Osteocyte (in vitro differentiated cells): Measurements from ENCODE around the gene SFTPB. TPM values are rescaled to one million over a fixed set of nuclear protein-coding genes. Genes with fewer than 3 reads are reported as not detected.

ENCODE experiments used
- DNase-seq: peaks from one replicate; pipeline ENCODE4 v3.0.0; 2021; ENCODE audit warnings: mixed read lengths; ENCODE audit not compliant: unreplicated experiment; ENCODE audit errors: extremely low spot score
- H3K27ac Mint-ChIP-seq: one replicate; pipeline ENCODE4 v1.8.0; 2021; ENCODE audit warnings: mild to moderate bottlenecking, mixed read lengths; ENCODE audit not compliant: unreplicated experiment
- H3K27me3 Mint-ChIP-seq: one replicate; pipeline ENCODE4 v1.8.0; 2021; ENCODE audit warnings: mixed read lengths; ENCODE audit not compliant: unreplicated experiment
- H3K36me3 Mint-ChIP-seq: one replicate; pipeline ENCODE4 v1.8.0; 2021; ENCODE audit warnings: mixed read lengths; ENCODE audit not compliant: unreplicated experiment
- H3K4me1 Mint-ChIP-seq: one replicate; pipeline ENCODE4 v1.8.0; 2021; ENCODE audit warnings: mixed read lengths; ENCODE audit not compliant: unreplicated experiment
- H3K4me3 Mint-ChIP-seq: one replicate; pipeline ENCODE4 v1.8.0; 2021; ENCODE audit warnings: mild to moderate bottlenecking, moderate library complexity, mixed read lengths; ENCODE audit not compliant: unreplicated experiment
- H3K9me3 Mint-ChIP-seq: one replicate; pipeline ENCODE4 v1.8.0; 2021; ENCODE audit warnings: mixed read lengths; ENCODE audit not compliant: unreplicated experiment
- CTCF ChIP-seq: fragments of 200-600 bp; sonication (generic); IDR thresholded peaks from 2 replicates; pipeline ENCODE4 v1.5.0; 2021; ENCODE audit warnings: antibody characterized with exemption, mild to moderate bottlenecking, moderate library complexity
- total RNA-seq: library from RNA; stranded (reverse); gene quantifications from 2 replicates; pipeline ENCODE4 v1.2.1, GENCODE V29; 2021

The SFTPB gene
- total RNA-seq, 1 donor from 2014 or later, result not detected

GRCh38 chr2:85666435-85667316 is 1.3 kb downstream of the SFTPB start:
- no peak for DNase-seq
- Mint-ChIP-seq H3K9me3 (no peaks in the 10 kb centered on the region), H3K4me3 (no peak overlapping the region), H3K27ac (no peak overlapping the region), H3K4me1 (peaks cover 18% of the 10 kb centered on the region), H3K27me3 (peaks cover 9% of the 10 kb centered on the region), H3K36me3 (no peaks in the 10 kb centered on the region)
- no peak for TF ChIP-seq CTCF

GRCh38 chr2:85666016-85666415 is 2.0 kb downstream of the SFTPB start:
- H3K27ac Mint-ChIP-seq, result no peak overlapping the region
- no peaks in the 10 kb centered on the region for H3K36me3 Mint-ChIP-seq
- H3K4me1 Mint-ChIP-seq, result peaks cover 25% of the 10 kb centered on the region
- no peaks in the 10 kb centered on the region for H3K9me3 Mint-ChIP-seq
- DNase-seq, result no peak
- no peak overlapping the region for H3K4me3 Mint-ChIP-seq
- H3K27me3 Mint-ChIP-seq, result peaks cover 4% of the 10 kb centered on the region
- no peak for TF ChIP-seq CTCF

GRCh38 chr2:85665264-85665937 is 2.6 kb downstream of the SFTPB start:
- H3K27me3 Mint-ChIP-seq, result peaks cover under 1% of the 10 kb centered on the region
- DNase-seq, result no peak
- peaks cover 28% of the 10 kb centered on the region for H3K4me1 Mint-ChIP-seq
- H3K36me3 Mint-ChIP-seq, result no peaks in the 10 kb centered on the region
- no peak overlapping the region for H3K4me3 Mint-ChIP-seq
- H3K27ac Mint-ChIP-seq, result no peak overlapping the region
- no peaks in the 10 kb centered on the region for H3K9me3 Mint-ChIP-seq
- TF ChIP-seq CTCF, result no peak

- Mint-ChIP-seq H3K4me1 (peaks cover 27% of the 10 kb centered on the region), H3K27me3 (no peaks in the 10 kb centered on the region), H3K9me3 (no peaks in the 10 kb centered on the region), H3K4me3 (no peak overlapping the region), H3K27ac (no peak overlapping the region), H3K36me3 (peaks cover 2% of the 10 kb centered on the region)
- no peak for DNase-seq
- no peak for TF ChIP-seq CTCF
Observed at GRCh38 chr2:85663594-85664565, 4.1 kb downstream of the SFTPB start.
